GM18502 (cell line): ENCODE data around the gene ANKS6.

Experiments used
- ATAC-seq: cut with Tn5 transposase; IDR thresholded peaks from one replicate; pipeline ENCODE4 v1.9.1; 2021; ENCODE audit warnings: mild to moderate bottlenecking; ENCODE audit not compliant: unreplicated experiment, poor library complexity

The ANKS6 gene

GRCh38 chr9:98793031-98793430 is 3.3 kb downstream of the ANKS6 start:
- no peak for ATAC-seq

GRCh38 chr9:98791608-98792490 is 4.5 kb downstream of the ANKS6 start:
- ATAC-seq = no peak

- ATAC-seq = peak; percentile 71
Observed at GRCh38 chr9:98790842-98791607, 5.3 kb downstream of the ANKS6 start.

GRCh38 chr9:98790134-98790841 is 6.1 kb downstream of the ANKS6 start:
- ATAC-seq = no peak

GRCh38 chr9:98789483-98790133 is 6.7 kb downstream of the ANKS6 start:
- no peak for ATAC-seq

GRCh38 chr9:98787766-98788335 is 8.5 kb downstream of the ANKS6 start:
- ATAC-seq = no peak

- ATAC-seq = no peak
Observed at GRCh38 chr9:98786750-98787510, 9.4 kb downstream of the ANKS6 start.

- ATAC-seq = no peak
Observed at GRCh38 chr9:98784831-98785806, 11.2 kb downstream of the ANKS6 start.

- no peak for ATAC-seq
Observed at GRCh38 chr9:98783518-98784226, 12.7 kb downstream of the ANKS6 start.

GRCh38 chr9:98781588-98782383 is 14.6 kb downstream of the ANKS6 start:
- no peak for ATAC-seq

GRCh38 chr9:98780059-98780749 is 16.2 kb downstream of the ANKS6 start:
- ATAC-seq = no peak

- ATAC-seq = no peak
Observed at GRCh38 chr9:98778711-98779530, 17.4 kb downstream of the ANKS6 start.

- no peak for ATAC-seq
Observed at GRCh38 chr9:98778251-98778650, 18.1 kb downstream of the ANKS6 start.

- ATAC-seq = no peak
Observed at GRCh38 chr9:98777618-98778017, 18.7 kb downstream of the ANKS6 start.

GRCh38 chr9:98775831-98776441 is 20.4 kb downstream of the ANKS6 start:
- no peak for ATAC-seq
